GM23338 (cell line): ENCODE measurements around the gene ANKRD30B. TPM values are rescaled to one million over a fixed set of nuclear protein-coding genes. Genes with fewer than 3 reads are reported as not detected.

Experiments used
- ATAC-seq: fragments of 200-7000 bp; cut with Tn5 transposase; 3 replicates; pipeline ENCODE4 v1.9.1; 2020
- DNase-seq: peaks from one replicate; pipeline ENCODE4 v3.0.0-alpha.2; 2015; ENCODE audit warnings: low spot score
- H2AFZ ChIP-seq: fragments of 200-600 bp; sonication (generic); 2 replicates; pipeline ENCODE4 v1.8.0; 2016; ENCODE audit warnings: antibody characterized with exemption, mild to moderate bottlenecking, moderate library complexity
- H3F3A ChIP-seq: fragments of 200-600 bp; sonication (generic); replicated peaks from 2 replicates; pipeline ENCODE4 v1.8.0; 2017; ENCODE audit warnings: antibody characterized with exemption, mixed run types, low read depth
- H3K27ac ChIP-seq: fragments of 200-600 bp; sonication (generic); 2 replicates; pipeline ENCODE4 v1.6.1; 2016; ENCODE audit warnings: low read depth
- H3K27me3 ChIP-seq: fragments of 200-600 bp; sonication (generic); 2 replicates; pipeline ENCODE4 v1.8.0; 2016; ENCODE audit warnings: mild to moderate bottlenecking, mixed run types, moderate library complexity; ENCODE audit not compliant: insufficient read depth
- H3K36me3 ChIP-seq: fragments of 200-600 bp; sonication (generic); 2 replicates; pipeline ENCODE4 v1.8.0; 2016; ENCODE audit warnings: mild to moderate bottlenecking; ENCODE audit not compliant: insufficient read depth
- H3K4me1 ChIP-seq: fragments of 200-600 bp; sonication (generic); 2 replicates; pipeline ENCODE4 v1.8.0; 2016; ENCODE audit warnings: mild to moderate bottlenecking, moderate library complexity; ENCODE audit not compliant: insufficient read depth
- H3K4me2 ChIP-seq: fragments of 200-600 bp; sonication (generic); 2 replicates; pipeline ENCODE4 v1.7.1; 2017; ENCODE audit warnings: mixed run types
- H3K4me3 ChIP-seq: fragments of 200-600 bp; sonication (generic); 2 replicates; pipeline ENCODE4 v1.6.1; 2016; ENCODE audit warnings: mixed run types
- H3K79me2 ChIP-seq: fragments of 200-600 bp; sonication (generic); replicated peaks from 2 replicates; pipeline ENCODE4 v1.8.0; 2017; ENCODE audit warnings: mild to moderate bottlenecking; ENCODE audit not compliant: insufficient read depth
- H3K9me2 ChIP-seq: fragments of 200-600 bp; sonication (generic); 2 replicates; pipeline ENCODE4 v1.8.0; 2017; ENCODE audit not compliant: insufficient read depth
- H4K20me1 ChIP-seq: fragments of 200-600 bp; sonication (generic); replicated peaks from 2 replicates; pipeline ENCODE4 v1.8.0; 2017; ENCODE audit warnings: mild to moderate bottlenecking; ENCODE audit not compliant: insufficient read depth
- H3K27ac Mint-ChIP-seq: 2 replicates; pipeline ENCODE4 v1.8.0; 2020; ENCODE audit warnings: inconsistent platforms, mild to moderate bottlenecking, moderate library complexity, mixed read lengths
- H3K27me3 Mint-ChIP-seq: 3 replicates; pipeline ENCODE4 v1.8.0; 2022; ENCODE audit warnings: low read depth, mild to moderate bottlenecking, moderate library complexity, mixed read lengths, inconsistent platforms; ENCODE audit not compliant: insufficient read depth, poor library complexity
- H3K36me3 Mint-ChIP-seq: 3 replicates; pipeline ENCODE4 v1.8.0; 2021; ENCODE audit warnings: low read depth, mild to moderate bottlenecking, inconsistent platforms, moderate library complexity, mixed read lengths
- H3K4me1 Mint-ChIP-seq: 3 replicates; pipeline ENCODE4 v1.8.0; 2020; ENCODE audit warnings: mild to moderate bottlenecking, inconsistent platforms, mixed read lengths
- H3K4me3 Mint-ChIP-seq: 3 replicates; pipeline ENCODE4 v1.8.0; 2021; ENCODE audit warnings: moderate library complexity, mild to moderate bottlenecking, inconsistent platforms, mixed read lengths
- H3K9me3 Mint-ChIP-seq: 3 replicates; pipeline ENCODE4 v1.8.0; 2020; ENCODE audit warnings: moderate library complexity, mild to moderate bottlenecking, inconsistent platforms, mixed read lengths
- CREB1 ChIP-seq: fragments of 250-450 bp; sonication (Bioruptor Pico); IDR thresholded peaks from 2 replicates; pipeline ENCODE4 v1.5.0; 2020; ENCODE audit warnings: low read depth, mild to moderate bottlenecking, moderate library complexity
- ETS1 ChIP-seq: IDR thresholded peaks from 2 replicates; pipeline ENCODE4 v1.6.1; 2016; ENCODE audit warnings: antibody characterized with exemption
- EZH2 ChIP-seq: fragments of 200-600 bp; sonication (generic); IDR thresholded peaks from one replicate; pipeline ENCODE4 v1.8.0; 2017; ENCODE audit warnings: antibody characterized with exemption, mild to moderate bottlenecking, low read depth; ENCODE audit not compliant: unreplicated experiment
- EZH2phosphoT487 ChIP-seq: fragments of 200-600 bp; sonication (generic); IDR thresholded peaks from one replicate; pipeline ENCODE4 v1.8.1; 2018; ENCODE audit warnings: antibody characterized with exemption; ENCODE audit not compliant: unreplicated experiment
- JUNB ChIP-seq: IDR thresholded peaks from one replicate; pipeline ENCODE4 v1.6.1; 2016; ENCODE audit warnings: antibody characterized with exemption; ENCODE audit not compliant: unreplicated experiment
- NANOG ChIP-seq: IDR thresholded peaks from 2 replicates; pipeline ENCODE4 v1.6.1; 2016; ENCODE audit warnings: antibody characterized with exemption, borderline replicate concordance
- POLR2AphosphoS5 ChIP-seq: IDR thresholded peaks from 2 replicates; pipeline ENCODE4 v1.6.1; 2016; ENCODE audit warnings: antibody characterized with exemption, low read depth
- REST ChIP-seq: IDR thresholded peaks from one replicate; pipeline ENCODE4 v1.6.1; 2018; ENCODE audit warnings: antibody characterized with exemption; ENCODE audit not compliant: unreplicated experiment
- STAT1 ChIP-seq: IDR thresholded peaks from one replicate; pipeline ENCODE4 v1.6.1; 2016; ENCODE audit warnings: antibody characterized with exemption; ENCODE audit not compliant: unreplicated experiment
- ZNF114 ChIP-seq: fragments of 250-450 bp; sonication (Bioruptor Pico); IDR thresholded peaks from 2 replicates; pipeline ENCODE4 v1.5.0; 2020; ENCODE audit warnings: mild to moderate bottlenecking, moderate library complexity
- ZNF331 ChIP-seq: fragments of 250-450 bp; sonication (Bioruptor Pico); IDR thresholded peaks from 2 replicates; pipeline ENCODE4 v1.5.0; 2020; ENCODE audit warnings: low read depth, mild to moderate bottlenecking, moderate library complexity
- ZNF462 ChIP-seq: fragments of 250-450 bp; sonication (Bioruptor Pico); IDR thresholded peaks from 2 replicates; pipeline ENCODE4 v1.5.0; 2020; ENCODE audit warnings: mild to moderate bottlenecking, moderate library complexity
- polyA plus RNA-seq: library from polyadenylated mRNA; unstranded; fragments of >200 nt; fragmentation: Nextera tagmentation; extraction: Ambion mirVana; gene quantifications from 2 replicates; pipeline ENCODE4 v1.2.1, GENCODE V29; 2016
- total RNA-seq: library from RNA; depleted of rRNA; stranded (reverse); fragments of >200 nt; shearing (Covaris generic); gene quantifications from 2 replicates; pipeline ENCODE4 v1.2.3, GENCODE V29; 2014
- TF ChIP-seq, protein P1 (sequence below), 2 experiments: fragments of 200-600 bp in 1 of 2; sonication (generic) in 1 of 2; conservative IDR thresholded peaks; 2 replicates each; pipeline versions ENCODE4 v1.5.1 to v1.6.1; 2016 to 2017; ENCODE audit warnings: antibody characterized with exemption in 2 of 2, low read depth in 2 of 2, mild to moderate bottlenecking in 2 of 2, moderate library complexity in 1 of 2

The ANKRD30B gene
- total and polyA plus RNA-seq, 2 experiments from 2014 or later: not detected

GRCh38 chr18:14900435-14900834, 152.5 kb downstream of the ANKRD30B start:
- Mint-ChIP-seq H3K9me3 (peaks cover 62% of the 10 kb centered on the region), H3K36me3 (peaks cover 21% of the 10 kb centered on the region), H3K4me3 (no peak overlapping the region), H3K4me1 (peaks cover 11% of the 10 kb centered on the region), H3K27ac (no peak overlapping the region), H3K27me3 (no peaks in the 10 kb centered on the region)
- Histone ChIP-seq H3K79me2 (no peaks in the 10 kb centered on the region), H3K4me2 (no peak overlapping the region), H3K36me3 (no peaks in the 10 kb centered on the region), H3K27ac (no peak overlapping the region), H3K9me2 (no peaks in the 10 kb centered on the region), H3K4me3 (no peak overlapping the region), H4K20me1 (no peaks in the 10 kb centered on the region), H3F3A (no peaks in the 10 kb centered on the region), H2AFZ (no peak overlapping the region), H3K27me3 (no peaks in the 10 kb centered on the region), H3K4me1 (no peaks in the 10 kb centered on the region)
- DNase-seq: no peak
- no peak for TF ChIP-seq POLR2AphosphoS5
- TF ChIP-seq, protein P1, sequence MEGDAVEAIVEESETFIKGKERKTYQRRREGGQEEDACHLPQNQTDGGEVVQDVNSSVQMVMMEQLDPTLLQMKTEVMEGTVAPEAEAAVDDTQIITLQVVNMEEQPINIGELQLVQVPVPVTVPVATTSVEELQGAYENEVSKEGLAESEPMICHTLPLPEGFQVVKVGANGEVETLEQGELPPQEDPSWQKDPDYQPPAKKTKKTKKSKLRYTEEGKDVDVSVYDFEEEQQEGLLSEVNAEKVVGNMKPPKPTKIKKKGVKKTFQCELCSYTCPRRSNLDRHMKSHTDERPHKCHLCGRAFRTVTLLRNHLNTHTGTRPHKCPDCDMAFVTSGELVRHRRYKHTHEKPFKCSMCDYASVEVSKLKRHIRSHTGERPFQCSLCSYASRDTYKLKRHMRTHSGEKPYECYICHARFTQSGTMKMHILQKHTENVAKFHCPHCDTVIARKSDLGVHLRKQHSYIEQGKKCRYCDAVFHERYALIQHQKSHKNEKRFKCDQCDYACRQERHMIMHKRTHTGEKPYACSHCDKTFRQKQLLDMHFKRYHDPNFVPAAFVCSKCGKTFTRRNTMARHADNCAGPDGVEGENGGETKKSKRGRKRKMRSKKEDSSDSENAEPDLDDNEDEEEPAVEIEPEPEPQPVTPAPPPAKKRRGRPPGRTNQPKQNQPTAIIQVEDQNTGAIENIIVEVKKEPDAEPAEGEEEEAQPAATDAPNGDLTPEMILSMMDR (conservative IDR thresholded peaks at IDR 0.05; ENCODE audit: low read depth in 2 of 2): no peak
- no peak for TF ChIP-seq NANOG
- TF ChIP-seq ZNF331 (CRISPR knock-in tag): no peak
- no peak for TF ChIP-seq ZNF114 (CRISPR knock-in tag)
- TF ChIP-seq ZNF462 (CRISPR knock-in tag): no peak
- no peak for TF ChIP-seq STAT1
- TF ChIP-seq EZH2: no peak
- TF ChIP-seq ETS1: no peak
- no peak for TF ChIP-seq JUNB
- no peak for TF ChIP-seq EZH2phosphoT487
- no peak for TF ChIP-seq REST
- TF ChIP-seq CREB1 (CRISPR knock-in tag): no peak
- ATAC-seq: no peak
